GM12892 (cell line): Measurements from ENCODE around the gene DBET.

Experiments used
- POLR2A ChIP-seq: IDR thresholded peaks from 2 replicates; pipeline ENCODE4 v1.6.1; 2011; ENCODE audit warnings: low read depth, low read length, control low read depth
- POLR2AphosphoS5 ChIP-seq: IDR thresholded peaks from 2 replicates; pipeline ENCODE4 v1.6.1; 2011; ENCODE audit warnings: low read depth, low read length, control low read depth
- TAF1 ChIP-seq: IDR thresholded peaks from 2 replicates; pipeline ENCODE4 v1.6.1; 2011; ENCODE audit warnings: low read depth, mild to moderate bottlenecking, control low read depth, low read length, borderline replicate concordance

GRCh38 chr4:190016369-190017289, 47.7 kb upstream of the DBET start:
- TF ChIP-seq TAF1 (no peak), POLR2A (no peak), POLR2AphosphoS5 (no peak)
